Measurements from ENCODE around the gene UBA1. TPM values are rescaled to one million over a fixed set of nuclear protein-coding genes. Genes with fewer than 3 reads are reported as not detected.

UBA1 gene
- total RNA-seq, 3 donors from 2014 or later = 160 to 198 (median 172) TPM

DNA sequence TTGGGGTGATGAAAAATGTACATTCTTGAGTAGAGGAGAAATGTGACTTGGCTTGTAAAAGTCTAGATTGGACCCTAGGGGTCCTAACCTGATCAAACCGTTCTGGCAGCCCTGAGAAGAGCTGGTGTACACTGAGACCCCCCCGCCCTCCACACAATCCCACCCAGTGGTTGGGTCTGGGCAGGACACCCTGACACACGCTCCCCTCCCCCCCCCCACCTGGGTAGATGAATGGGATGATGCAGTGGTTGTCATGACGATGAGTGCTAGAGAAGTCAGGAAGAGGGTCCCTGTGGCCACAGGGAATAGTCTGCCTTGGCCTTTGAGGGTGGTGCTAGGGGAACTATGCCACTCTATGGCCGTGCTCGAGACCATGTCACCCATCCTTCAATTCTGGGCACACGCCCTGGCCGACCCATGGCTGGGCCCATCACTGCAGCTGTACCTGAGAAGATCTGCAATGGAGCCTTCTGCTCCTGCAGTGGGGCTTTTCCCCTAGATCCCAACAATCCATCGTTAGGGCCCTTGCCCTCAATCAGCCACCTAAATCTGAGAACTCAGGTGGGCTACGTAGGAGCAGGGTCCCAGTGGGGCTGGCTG is 29.2 kb downstream of the UBA1 start:
- ATAC-seq = no peak
- TF ChIP-seq, protein P1, sequence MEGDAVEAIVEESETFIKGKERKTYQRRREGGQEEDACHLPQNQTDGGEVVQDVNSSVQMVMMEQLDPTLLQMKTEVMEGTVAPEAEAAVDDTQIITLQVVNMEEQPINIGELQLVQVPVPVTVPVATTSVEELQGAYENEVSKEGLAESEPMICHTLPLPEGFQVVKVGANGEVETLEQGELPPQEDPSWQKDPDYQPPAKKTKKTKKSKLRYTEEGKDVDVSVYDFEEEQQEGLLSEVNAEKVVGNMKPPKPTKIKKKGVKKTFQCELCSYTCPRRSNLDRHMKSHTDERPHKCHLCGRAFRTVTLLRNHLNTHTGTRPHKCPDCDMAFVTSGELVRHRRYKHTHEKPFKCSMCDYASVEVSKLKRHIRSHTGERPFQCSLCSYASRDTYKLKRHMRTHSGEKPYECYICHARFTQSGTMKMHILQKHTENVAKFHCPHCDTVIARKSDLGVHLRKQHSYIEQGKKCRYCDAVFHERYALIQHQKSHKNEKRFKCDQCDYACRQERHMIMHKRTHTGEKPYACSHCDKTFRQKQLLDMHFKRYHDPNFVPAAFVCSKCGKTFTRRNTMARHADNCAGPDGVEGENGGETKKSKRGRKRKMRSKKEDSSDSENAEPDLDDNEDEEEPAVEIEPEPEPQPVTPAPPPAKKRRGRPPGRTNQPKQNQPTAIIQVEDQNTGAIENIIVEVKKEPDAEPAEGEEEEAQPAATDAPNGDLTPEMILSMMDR (IDR thresholded peaks at IDR 0.05) = no peak
- no peak for DNase-seq
- peaks cover 4% of the 10 kb centered on the region for H3K4me1 ChIP-seq (ENCODE audit: low read depth)
- peaks cover 4% of the 10 kb centered on the region for H3K36me3 ChIP-seq (ENCODE audit: low read depth)
- H3K9me3 ChIP-seq = no peaks in the 10 kb centered on the region
- no peak overlapping the region for H3K4me3 ChIP-seq
- intact Hi-C loops (cut with DNase I, micrococcal nuclease) = no loop called here

DNA sequence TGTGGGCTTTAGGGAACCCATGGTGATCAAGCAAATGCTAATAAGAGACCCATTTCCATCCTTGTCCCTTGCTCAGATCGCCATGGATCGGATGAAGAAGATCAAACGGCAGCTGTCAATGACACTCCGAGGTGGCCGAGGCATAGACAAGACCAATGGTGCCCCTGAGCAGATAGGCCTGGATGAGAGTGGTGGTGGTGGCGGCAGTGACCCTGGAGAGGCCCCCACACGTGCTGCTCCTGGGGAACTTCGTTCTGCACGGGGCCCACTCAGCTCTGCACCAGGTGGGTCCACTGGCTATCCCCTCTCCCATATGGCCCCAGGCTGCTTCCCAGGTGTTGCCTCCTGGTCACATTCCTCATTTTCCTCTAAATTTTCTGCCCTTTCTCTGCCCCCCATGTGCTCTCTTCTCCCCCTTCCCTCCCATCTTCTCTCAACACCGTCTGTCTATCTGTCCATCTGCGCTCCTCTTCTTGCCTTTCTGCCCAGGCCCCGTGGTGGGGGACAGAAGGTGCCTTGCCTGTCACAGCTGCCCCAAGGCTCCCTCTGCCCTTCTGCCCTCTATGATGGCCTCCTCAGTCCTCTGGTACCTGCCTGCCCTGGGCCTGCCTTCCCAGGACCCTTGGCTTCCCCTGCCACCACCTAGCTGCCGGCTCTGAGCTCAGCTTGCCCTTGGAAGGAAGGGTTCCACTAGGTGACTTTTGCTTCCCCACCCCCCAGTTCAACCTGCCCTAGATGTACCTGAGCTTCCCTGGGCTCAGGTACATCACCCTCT is 30.0 kb downstream of the UBA1 start:
- H3K9me3 ChIP-seq = no peaks in the 10 kb centered on the region
- DNase-seq = no peak
- H3K36me3 ChIP-seq (ENCODE audit: low read depth) = peaks cover 4% of the 10 kb centered on the region
- intact Hi-C loops (cut with DNase I, micrococcal nuclease) = no loop called here
- no peak overlapping the region for H3K4me3 ChIP-seq
- H3K4me1 ChIP-seq (ENCODE audit: low read depth) = peaks cover 4% of the 10 kb centered on the region
- TF ChIP-seq, protein P1 (IDR thresholded peaks at IDR 0.05) = no peak
- ATAC-seq = no peak

DNA sequence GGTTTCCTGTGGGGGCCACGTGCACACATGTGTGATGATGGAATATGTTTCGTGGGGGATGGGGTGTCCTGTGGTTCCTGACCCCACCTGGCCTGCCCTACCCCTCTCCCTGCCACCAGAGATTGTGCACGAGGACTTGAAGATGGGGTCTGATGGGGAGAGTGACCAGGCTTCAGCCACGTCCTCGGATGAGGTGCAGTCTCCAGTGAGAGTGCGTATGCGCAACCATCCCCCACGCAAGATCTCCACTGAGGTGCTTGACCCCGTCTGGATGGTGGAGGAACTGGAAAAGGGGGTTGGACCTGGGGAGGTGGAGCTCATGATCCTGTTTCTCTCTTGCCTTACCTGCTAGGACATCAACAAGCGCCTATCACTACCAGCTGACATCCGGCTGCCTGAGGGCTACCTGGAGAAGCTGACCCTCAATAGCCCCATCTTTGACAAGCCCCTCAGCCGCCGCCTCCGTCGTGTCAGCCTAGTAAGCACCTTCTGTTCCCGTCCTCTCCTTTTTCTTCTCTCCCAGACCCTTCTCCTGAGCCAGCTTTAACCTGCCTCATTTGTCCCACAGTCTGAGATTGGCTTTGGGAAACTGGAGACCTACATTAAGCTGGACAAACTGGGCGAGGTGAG is 30.8 kb downstream of the UBA1 start:
- no peak for ATAC-seq
- intact Hi-C loops (cut with DNase I, micrococcal nuclease) = no loop called here

DNA sequence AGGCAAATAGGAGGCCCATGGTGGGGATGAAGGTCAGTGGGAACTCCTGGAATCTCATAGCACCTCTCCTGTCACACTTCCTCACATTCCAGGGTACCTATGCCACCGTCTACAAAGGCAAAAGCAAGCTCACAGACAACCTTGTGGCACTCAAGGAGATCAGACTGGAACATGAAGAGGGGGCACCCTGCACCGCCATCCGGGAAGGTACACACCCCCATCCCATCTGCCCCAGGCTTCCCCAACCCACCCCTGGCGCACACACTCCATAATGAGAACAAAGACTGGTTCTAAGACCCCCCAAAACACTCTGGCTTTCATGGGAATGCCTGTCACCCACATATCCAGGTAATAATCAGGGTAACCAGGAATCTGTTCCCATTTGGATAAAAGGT is 31.3 kb downstream of the UBA1 start:
- TF ChIP-seq, protein P1 (IDR thresholded peaks at IDR 0.05) = no peak
- no peak overlapping the region for H3K4me3 ChIP-seq
- H3K36me3 ChIP-seq (ENCODE audit: low read depth) = peaks cover 4% of the 10 kb centered on the region
- intact Hi-C loops (cut with DNase I, micrococcal nuclease) = no loop called here
- H3K4me1 ChIP-seq (ENCODE audit: low read depth) = peaks cover under 1% of the 10 kb centered on the region
- H3K9me3 ChIP-seq = no peaks in the 10 kb centered on the region
- no peak for DNase-seq
- no peak for ATAC-seq

More for the DNA sequence above, 30.8 kb downstream of the UBA1 start:
- no peak for DNase-seq
- Histone ChIP-seq H3K36me3 (ENCODE audit: low read depth) (peaks cover 4% of the 10 kb centered on the region), H3K4me3 (no peak overlapping the region), H3K4me1 (ENCODE audit: low read depth) (peaks cover 4% of the 10 kb centered on the region), H3K9me3 (no peaks in the 10 kb centered on the region)
- TF ChIP-seq, protein P1 (IDR thresholded peaks at IDR 0.05) = no peak

DNA sequence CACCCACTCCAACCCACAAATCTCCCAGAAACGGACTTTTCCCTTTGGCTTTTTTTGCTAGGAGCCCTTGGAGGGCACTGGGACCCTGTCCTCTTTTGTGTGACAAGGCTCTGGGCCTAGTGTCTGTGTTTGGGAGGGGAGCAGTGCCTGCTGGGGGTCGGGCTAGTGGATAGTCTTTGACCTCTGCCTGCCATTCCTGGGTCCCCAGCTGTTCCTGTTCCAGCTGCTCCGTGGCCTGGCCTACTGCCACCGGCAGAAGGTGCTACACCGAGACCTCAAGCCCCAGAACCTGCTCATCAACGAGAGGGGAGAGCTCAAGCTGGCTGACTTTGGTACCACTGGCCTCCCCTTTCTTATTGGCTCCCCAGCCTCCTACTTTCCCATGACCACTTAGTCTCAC is 32.4 kb downstream of the UBA1 start:
- no peaks in the 10 kb centered on the region for H3K9me3 ChIP-seq
- TF ChIP-seq, protein P1 (IDR thresholded peaks at IDR 0.05) = no peak
- H3K4me1 ChIP-seq (ENCODE audit: low read depth) = no peaks in the 10 kb centered on the region
- no peak for ATAC-seq
- DNase-seq = no peak
- peaks cover 4% of the 10 kb centered on the region for H3K36me3 ChIP-seq (ENCODE audit: low read depth)
- no peak overlapping the region for H3K4me3 ChIP-seq
- intact Hi-C loops (cut with DNase I, micrococcal nuclease) = no loop called here

All from mucosa of descending colon (tissue), 3 donors.